Activated T-helper 9 cell treated with anti-CD3 and anti-CD28 coated beads, Interleukin-2, amount 50 U/mL, for 16 hours (primary cell): ENCODE data around the gene PERCC1.
A peak's percentile ranks its signal among the peaks of the same experiment; 100 is the strongest.

ENCODE experiments used
- DNase-seq: peaks from one replicate; pipeline ENCODE4 v3.0.0-alpha.2; 2020; ENCODE audit warnings: low read depth

PERCC1 gene

DNA sequence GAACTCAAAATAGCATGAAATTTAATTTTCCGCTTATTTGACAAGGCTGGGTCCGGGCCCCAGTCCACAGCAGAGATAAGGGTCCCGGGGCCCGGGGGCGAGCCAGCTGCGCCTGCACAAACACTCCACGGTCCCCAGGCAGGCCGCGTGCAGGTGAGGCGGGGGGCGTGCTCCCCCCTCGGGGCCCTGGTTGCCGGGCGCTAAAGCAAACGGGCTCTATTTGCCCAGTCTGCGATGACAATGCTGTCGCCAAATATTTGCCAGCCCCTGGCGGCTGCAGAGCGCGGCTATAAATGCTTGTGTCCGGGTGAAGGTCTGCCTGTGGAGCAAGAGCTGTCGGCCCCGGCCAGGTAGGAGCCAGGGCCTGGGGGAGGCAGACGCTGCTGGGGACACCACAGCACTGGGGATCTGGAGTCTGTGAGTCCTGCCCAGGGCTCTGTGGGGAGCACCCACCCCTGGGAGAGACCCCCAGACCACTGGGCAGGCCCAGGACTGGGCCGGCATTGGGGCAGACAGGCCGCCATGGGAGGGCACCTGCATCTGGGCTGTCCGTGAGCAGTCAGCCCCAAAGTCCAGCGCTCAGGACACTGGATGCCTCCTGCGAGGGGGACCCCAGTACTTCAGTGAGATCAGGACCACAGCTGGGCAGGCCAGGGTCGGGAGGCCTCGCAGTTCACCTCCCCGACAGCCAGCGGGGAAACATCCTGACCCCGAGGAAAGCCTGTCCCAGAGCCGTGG is at the start of gene PERCC1:
Gene PERCC1, plus strand, starts transcription at position 320 of the 738 bp plus-strand sequence. CDS start 1,516 bp downstream, outside the sequence.
- DNase-seq = no peak

DNA sequence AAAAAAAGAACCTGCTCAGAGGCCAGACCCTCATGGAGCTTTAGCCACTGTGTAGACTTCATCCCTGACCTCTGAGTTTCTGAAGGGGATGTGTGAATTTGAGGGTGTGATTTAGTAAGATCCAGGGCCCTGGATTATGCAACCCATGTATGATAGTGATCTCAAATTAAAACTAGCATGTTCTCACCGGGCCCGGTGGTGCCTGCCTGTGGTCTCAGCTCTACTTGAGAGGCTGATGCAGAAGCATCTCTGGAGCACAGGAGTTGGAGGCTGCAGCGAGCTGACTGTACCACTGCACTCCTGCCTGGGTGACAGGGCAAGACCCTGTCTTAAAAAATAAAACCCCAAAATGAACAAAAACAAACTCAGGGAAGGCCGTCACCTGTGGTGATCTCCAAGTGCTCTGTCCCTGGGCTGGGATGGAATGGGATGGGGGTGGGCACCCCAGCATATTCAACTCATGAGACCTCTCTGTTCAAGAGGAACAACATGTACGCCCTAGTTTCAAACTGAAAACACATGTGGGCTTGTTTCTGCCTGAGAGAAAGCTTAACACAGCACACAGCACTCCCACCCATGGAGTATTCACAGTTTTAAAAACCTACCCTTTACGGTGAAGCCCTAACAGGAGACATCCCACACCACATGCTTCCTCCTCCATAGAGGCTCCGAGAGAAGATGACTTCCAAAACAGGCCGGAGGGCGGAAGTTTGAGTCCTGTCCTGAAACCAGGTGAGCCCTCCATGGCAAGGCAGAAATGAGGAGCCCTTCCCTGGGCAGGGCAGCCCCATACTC is 49.1 kb upstream of the PERCC1 start:
- DNase-seq = no peak

DNA sequence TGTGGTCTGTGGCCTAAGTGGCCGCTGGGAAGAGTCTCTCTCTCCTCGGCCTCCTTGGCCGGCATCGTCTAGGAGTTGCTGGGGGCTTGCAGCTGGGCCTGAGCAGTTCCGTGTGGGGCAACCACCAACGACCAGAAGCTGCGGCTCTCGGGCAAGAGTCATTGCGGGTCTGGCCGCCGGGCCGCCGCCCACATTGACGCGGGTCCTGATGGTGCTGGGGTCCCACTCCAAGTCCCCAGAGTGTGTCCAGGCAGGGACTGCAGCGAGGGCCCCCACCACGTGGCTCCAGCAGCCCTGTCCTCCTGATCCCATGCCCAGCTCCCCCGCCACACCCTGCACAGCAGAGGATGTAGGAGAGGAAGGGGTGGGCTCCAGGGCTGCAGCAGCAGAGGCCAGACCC is 47.3 kb upstream of the PERCC1 start:
- no peak for DNase-seq

DNA sequence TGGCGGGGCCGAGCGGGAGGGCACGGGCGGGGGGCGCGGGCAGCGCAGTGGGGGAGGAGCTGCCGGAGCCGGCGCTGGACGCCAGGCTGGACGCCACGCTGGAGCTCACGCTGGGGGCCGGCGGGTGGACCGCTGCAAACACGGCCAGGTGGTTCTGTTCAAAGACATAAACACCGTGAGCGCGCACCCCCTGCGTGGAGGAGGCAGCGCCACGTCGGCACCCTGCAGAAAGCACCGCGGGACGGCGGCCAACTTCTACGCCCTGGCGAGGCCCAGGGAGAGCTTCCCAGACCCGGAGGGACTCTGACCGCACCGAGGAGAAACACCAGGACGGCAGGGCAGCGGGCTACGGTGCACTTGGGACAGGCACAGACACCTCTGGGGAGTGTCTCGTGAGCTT is 45.6 kb upstream of the PERCC1 start:
- no peak for DNase-seq

DNA sequence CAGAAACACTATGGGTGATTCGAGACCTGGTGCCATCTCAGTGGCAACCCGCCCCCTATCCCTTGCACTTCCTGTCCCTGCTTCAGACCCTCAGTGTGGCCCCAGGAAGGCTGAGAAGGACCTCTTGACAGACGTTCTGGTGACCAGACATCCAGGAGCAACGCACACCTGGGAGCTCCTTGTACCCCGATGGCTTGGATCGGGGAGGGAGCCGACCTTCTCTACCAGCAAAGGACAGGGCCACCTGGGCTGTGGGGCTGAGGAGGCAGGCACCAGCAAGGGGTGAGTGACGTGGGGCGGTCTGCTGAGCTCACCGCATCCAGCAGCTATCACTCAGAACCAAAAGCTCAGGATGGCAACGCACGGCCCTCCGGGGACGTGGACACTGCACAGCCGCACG is 43.5 kb upstream of the PERCC1 start:
- no peak for DNase-seq

DNA sequence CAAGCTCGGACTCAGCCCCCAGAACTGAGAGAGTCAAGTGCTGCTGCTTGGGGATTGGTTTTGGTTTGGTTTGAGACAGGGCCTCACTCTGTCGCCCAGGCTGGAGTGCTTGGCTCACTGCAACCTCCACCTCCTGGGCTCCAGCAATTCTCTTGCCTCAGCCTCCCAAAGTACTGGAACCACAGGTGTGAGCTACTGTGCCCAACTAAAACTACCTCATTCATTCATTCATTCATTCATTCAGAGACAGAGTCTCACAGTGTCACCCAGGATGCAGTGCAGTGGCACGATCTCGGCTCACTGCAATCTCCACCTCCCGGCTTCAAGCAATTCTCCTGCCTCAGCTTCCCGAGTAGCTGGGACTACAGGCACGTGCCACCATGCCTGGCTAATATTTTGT is 41.1 kb upstream of the PERCC1 start:
- DNase-seq = no peak

DNA sequence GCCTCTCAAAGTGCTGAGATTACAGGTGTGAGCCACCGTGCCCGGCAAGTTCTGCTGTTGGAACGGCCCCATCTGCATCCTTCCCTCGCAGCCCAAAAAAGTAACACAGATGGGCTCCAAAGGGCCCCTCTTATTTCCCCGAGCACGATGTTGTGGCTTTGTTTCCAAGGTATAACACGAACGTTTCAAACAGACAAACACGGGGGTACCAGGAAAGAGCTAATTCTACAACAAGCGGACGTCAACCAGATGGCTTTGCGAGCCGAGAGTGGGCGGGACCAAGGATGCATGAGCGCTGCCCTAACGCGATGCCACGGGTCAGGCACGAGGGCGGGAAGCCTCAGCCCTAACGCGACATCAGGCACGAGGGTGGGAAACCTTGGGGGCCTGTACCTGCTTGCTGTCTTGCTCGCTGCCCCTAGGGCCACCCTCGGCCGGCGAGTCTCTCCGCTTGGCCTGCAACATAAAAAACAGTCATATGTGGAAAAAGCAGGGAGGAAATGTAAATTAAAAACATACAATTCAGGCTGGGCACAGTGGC is 40.6 kb upstream of the PERCC1 start:
- DNase-seq = no peak

DNA sequence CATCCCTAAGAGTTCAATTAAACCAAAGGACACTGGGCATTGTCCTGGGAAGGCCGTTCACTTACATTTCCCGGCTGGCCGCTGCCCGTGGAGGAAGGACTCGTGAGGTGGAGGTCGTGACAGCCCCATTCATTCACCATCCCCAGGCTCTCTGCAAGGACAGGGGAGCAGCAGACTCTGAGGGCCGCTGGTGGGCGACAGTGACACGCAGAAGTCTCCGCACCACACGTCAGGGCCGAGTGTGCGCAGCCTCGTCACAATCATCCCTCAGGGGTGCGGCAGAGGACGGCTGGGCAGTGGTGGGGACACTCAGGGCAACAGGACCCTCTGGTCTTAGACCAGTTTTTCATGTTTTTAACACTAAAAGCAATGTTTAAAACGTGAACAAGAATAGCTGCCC is 38.1 kb upstream of the PERCC1 start:
- DNase-seq = no peak

DNA sequence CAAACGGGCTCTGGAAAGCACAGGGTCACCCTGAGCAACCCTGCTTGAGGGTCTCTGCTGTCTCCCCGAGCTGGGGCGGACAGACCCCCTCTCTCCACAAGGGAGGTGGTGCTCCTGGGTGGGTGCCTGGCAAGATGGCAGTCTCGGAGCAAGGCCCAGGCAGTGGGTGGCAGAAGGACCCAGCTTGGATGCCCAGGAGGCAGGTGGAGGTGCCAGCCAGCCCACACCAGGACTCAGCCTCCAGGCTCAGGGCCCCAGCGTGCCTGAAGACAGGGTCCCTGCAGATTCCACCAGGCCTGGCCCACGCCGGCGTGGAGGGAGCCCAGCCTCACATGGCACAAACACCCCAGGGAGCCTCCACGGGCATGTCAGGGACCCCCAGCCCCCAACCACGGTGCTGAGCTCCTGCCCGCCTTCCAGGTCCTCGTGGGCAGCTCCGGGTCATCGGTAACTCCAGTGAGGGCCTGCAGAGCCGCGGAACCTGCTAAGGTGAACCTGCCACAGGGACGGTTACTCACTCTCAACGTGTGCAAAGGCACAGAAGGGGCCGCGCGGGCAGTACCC is 37.2 kb upstream of the PERCC1 start:
- DNase-seq = no peak

DNA sequence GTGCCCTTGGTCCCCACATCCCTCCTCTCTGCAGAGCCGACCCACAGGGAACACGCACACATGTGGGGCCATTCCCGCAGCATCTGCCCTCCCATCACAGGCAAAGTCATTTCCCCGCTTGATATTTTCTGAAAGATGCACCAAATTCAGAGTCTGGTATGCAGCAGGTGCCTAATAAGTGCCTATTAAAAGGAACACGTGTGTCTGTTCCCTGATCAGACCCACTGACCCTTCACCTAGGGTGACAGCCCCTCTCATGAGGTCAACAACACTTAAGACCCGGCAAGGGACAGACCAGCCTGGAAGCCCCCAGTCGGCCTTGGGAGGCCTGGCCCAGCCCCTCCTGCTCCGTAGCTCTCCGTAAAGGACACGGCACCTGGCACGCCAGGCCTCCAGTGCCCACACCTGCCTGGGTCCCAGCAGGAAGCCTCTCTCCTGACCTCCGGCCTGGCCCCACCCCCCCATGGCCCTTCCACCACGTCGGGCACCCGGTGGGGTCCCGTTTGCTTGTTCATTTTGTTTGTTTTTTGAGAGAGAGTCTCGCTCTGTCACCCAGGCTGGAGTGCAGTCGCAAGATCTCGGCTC is 36.4 kb upstream of the PERCC1 start:
- DNase-seq = no peak

DNA sequence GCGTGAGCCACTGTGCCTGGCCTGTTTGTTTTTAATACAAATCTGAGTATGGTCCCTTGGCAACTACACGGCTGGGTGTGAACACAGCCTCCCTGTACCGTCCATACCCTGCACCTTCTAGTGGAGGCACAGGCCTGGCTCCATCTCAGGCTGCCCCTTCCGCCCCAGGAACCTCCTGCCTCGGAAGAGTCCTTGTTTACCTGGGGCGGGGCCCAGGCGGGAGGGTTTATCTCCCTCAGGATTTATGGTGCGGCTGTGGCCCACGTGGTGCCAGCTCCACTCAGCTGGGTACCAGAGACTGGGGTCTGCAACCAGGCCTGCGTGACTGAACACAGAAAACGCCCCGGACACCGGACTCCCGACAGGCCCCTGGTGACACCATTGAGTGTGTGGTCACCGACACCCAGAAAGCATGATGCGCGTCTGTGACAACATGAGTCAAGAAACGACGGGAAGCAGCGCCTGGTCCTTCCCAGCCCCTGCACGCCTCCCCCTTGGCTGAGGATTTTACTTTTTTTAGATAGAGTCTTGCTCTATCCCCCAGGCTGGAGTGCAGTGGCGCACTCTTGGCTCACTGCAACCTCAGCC is 35.3 kb upstream of the PERCC1 start:
- DNase-seq = no peak

DNA sequence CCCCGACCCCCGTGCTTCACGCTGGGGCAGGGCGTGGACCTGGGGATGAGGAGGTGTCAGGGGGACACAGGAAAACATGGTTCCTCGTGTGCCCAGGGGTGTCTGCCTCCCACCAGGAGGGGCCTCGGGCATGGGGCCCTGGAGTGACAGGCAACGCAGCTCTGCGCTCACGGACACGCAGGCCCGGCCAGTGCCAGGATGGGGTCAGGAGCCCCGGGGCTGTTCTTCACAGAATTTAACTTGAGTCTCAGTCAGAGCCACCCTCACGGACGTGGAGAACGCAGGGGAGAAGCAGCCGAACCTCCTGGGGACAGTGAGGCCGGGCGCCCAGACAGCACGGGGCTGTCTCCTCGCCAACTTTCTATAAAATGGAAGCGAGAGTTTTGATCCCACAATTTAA is 33.1 kb upstream of the PERCC1 start:
- DNase-seq = no peak

DNA sequence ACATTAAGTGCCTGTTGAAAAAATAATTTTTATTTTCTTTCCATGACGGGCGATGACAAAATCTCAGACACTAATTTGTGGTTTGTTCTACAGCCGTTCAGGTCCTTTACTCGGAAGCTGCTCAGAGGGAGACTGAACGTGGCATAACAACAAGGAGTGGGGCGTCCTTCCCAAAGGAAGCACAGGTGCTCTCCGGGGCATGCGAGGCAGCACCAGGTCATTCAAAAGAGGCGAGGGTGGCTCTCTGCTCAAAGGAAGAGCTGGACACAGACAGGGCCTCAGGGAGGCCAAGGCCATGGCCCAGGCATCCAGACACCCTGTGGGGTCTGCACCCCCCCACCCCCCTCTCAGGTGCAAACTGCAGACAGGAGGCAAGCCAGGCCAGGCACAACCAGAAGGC is 32.5 kb upstream of the PERCC1 start:
- DNase-seq = no peak

DNA sequence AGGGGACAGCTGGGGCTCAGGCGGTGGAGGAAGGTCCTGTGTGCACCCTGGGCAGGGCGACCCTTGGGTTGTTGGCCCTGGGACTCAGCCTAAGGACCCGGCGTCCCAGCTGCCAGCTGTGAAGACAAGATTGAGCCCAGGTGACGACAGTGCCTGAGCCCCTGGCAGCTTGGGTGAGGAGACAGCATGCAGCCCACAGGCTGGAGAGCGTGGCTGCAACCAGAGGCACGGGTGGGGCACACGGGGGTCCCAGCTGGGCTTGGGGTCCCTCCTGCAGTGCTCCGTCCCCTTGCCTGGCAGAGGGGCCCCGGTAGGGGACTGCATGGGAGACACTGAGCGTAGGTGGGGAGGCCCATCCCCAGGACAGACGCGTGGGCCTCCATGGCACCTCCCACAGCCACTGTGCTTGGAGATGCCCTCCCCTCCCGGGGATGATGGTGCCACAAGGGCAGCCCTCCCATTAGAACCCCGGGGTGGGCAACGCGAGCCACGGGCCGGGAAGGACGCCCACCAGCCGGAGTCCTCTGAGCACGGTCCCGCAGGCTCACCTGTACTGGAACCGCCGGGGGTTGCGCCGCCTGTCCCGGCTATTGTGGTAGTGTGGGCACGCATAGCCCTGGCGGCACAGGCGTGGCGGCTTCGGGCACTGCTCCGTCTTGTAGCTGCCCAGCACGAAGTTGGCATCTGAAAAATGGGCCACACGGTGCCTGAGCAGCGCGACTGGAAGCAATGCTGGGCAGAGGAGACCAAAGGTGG is 31.9 kb upstream of the PERCC1 start:
- DNase-seq = no peak

DNA sequence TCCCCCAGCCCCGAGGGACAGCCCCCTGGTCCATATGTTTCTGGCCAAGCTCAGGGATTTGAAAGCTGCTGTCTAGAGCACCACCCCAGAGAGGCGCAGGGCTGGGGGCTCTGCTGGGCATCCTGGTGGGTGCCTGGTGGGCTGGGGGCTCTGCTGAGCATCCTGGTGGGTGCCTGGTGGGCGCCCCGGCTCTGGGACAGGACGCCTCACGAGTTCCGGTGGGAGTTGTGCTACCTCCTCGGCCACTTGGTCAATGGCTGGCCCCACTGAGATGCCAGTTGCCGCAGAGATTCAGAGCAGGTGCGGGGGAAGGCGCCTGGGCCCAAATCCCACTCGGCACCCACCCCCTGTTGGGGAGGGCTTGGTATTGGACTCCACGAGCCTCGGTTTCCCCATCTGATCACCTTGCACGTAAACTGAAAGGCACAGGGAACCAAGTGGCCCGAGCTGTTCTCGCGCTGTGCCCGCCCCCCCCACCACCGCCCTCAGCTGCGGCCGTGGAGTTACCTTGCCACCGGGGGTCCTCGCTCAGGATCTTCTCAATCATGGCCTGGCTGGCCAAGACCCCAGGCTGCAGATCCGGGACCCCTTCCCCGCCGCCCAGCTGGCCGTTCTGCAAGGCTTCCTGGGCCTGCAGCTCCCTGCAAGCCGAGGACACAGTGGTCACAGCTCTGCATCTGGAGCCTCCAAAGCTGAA is 29.7 kb upstream of the PERCC1 start:
- no peak for DNase-seq

DNA sequence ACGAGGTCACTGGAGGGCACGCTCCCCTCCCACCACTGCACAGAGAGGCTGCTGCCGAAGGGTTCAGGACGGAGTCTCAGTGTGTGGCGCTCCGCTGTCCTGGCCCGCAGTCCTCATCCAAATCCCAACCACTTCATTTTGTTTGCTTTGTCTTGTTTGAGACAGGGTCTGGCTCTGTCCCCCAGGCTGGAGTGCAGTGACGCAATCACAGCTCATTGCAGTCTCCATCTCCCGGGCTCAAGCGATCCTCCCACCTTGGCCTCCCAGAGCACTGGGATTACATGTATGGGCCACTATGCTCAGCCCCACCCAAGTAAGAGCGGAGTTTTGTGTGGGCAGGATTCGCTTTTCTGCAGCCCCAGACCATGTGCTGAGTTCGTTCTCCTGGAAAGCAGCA is 29.1 kb upstream of the PERCC1 start:
- no peak for DNase-seq

DNA sequence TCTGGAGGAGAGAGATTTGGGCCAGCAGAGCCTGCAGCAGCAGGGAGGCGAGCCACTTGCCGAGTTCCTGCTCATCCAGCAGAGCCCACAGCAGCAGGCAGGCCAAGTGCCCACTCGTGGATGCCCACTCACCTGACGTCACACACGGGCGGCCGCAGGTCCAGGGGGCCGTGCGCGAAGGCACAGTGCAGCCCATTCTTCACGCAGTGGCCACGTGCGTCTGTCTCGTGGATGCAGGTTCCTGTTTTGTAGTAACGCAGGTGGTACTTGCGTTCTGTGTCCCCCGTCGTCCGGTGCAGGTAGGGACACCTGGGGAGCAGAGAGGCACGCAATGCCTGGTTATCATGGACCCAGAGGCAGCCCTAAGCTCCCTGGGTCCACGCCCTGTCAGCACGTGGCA is 27.8 kb upstream of the PERCC1 start:
- DNase-seq = no peak

DNA sequence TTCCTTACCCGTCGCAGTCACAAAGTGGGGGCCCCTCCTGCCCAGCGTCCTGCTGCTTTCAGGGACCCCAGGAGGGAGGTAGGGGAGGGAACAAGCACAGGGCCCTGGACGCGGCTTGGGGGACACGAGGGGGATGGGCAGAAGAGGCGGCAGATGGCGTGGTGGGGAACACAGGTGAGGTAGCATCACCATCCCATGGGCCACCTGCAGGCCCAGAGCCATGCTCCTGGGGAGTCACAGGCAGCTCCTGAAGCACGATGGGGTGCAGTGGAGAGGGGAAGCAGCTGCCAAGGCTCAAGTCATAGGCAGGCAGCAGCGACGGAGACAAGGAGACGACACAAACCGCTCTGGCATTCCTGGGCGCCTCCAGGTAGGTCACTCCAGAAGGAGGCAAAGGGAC is 27.1 kb upstream of the PERCC1 start:
- DNase-seq = no peak

DNA sequence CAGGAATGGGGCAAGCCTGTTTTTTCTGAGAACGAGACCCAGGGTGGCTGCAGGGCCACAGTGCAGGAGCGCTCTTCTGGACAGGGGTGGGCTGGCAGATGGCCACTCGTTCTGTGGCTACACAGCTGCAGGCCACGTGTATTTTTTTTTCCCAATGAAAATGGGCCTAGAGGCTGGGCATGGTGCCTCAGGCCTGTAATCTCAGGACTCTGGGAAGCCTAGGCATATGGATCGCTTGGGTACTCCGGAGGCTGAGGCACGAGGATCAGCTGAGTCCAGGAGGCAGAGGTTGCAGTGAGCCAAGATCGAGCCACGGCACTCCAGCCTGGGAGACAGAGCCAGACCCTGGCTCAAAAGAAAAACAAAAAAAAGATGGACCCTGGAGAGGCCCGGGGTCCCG is 23.1 kb upstream of the PERCC1 start:
- no peak for DNase-seq

DNA sequence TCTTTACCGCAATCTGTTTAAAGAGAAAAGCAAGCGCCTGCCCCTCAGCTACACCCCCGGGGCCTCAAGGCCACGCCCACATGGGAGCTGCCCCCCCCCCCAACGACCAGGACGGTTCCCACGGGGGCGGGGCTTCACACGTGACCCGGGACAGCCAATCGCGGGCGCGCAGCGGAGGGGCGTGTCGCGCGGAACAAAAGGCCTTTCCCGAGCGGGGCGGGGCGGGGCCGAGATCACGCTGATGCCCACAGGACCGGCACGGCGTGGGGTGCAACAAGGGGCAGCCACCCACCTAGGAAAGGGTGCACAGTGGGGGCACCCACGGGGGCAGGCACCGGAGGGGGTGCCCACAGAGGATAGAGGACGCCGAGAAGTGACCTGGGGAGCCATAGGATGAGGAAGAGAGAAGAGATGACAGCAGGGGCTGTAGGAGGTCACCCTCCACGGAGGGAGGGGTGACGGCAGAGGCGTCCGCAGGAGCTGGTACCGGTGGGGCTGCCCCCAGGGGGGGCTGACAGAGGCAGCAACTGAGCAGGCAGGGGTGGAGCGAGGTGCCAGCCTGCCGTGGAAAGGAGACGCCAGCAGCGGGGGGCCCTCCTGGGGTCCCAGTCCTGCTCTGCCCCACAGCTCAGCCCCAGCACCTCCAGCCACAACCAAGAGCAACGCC is 22.6 kb upstream of the PERCC1 start:
- DNase-seq = peak; percentile 94
